NCI-H1930 (cell line): ENCODE measurements around the gene C1orf198.

Source experiments
- DNase-seq, 2 experiments: peaks; one replicate each; lab custom pipeline; 2025; lab: John Stamatoyannopoulos, UW

C1orf198 gene, protein sequence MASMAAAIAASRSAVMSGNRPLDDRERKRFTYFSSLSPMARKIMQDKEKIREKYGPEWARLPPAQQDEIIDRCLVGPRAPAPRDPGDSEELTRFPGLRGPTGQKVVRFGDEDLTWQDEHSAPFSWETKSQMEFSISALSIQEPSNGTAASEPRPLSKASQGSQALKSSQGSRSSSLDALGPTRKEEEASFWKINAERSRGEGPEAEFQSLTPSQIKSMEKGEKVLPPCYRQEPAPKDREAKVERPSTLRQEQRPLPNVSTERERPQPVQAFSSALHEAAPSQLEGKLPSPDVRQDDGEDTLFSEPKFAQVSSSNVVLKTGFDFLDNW

DNA sequence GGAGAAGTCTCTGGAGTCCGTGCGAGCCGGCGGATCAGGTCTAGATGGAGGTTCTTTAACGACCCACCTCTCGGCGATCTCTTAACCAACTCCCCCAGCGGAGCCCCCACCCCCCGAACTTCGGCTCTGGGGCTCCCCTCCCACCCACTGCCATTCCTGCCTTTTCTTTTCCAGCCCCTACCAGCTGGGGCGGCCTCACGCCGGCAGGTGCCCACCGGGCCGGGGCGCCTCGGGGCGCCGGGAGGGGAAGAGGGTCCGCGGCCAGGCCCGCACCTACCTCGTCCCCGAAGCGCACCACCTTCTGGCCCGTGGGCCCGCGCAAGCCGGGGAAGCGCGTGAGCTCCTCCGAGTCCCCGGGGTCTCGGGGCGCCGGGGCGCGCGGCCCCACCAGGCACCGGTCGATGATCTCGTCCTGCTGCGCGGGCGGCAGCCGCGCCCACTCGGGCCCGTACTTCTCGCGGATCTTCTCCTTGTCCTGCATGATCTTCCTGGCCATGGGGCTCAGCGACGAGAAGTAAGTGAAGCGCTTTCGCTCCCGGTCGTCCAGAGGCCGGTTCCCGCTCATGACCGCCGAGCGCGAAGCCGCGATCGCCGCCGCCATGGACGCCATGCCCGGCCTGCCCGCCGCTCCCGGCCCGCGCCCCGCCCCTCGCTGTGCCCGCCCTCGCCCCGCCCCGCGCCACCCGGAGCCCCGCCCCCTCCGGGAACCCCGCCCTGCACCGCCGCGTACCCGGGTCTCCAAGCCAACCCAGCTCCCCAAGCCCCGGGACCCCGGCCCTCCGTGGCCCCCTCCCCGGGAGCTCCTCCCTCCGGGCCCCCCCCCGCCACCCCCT lies at the start of gene C1orf198:
TSS of gene C1orf198 (minus strand) at position 619 of the 833 bp plus-strand sequence. CDS start at position 610, 9 bp downstream.
- peak in 1 of 2 experiments; percentile 37 for DNase-seq

DNA sequence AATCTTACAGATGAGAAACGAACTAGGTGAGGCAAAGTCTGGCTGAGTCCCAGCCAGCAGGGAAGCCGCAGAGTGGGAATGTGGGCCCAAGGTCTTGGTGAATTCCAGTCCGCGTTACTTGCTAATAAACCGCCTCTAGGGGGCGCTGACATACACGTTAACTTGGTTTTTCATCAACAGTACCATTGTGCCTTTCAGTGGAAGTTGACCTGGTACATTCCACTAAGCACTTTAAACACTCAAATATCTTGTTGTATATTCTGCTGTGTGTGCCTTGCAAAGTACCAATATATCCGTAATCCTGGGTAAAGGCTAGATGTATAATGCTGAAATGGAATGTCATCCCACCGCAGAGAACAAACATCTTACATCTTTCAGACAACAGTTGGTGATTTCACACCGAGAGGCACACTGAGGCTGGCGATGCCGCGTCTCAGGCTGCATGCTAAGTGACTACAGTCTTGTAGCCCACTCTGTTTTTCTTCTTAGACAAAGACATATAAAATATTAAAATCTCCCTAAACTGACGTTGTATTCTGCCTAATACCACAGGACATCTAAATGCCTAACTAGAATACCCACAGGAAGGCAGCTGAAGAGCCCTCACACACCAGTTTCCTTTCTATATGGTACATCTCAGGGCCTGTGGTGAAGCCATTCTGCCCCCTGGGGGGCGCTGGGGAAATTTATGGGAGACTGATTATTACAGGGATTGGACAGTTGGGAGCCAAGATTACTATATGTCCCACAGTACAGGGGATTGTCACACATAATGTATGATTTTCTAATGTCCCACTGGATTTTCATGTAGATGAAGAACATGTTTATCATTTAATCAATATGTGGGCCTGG lies 49.2 kb upstream of the C1orf198 start:
- peak; percentile 26 to 42 for DNase-seq

DNA sequence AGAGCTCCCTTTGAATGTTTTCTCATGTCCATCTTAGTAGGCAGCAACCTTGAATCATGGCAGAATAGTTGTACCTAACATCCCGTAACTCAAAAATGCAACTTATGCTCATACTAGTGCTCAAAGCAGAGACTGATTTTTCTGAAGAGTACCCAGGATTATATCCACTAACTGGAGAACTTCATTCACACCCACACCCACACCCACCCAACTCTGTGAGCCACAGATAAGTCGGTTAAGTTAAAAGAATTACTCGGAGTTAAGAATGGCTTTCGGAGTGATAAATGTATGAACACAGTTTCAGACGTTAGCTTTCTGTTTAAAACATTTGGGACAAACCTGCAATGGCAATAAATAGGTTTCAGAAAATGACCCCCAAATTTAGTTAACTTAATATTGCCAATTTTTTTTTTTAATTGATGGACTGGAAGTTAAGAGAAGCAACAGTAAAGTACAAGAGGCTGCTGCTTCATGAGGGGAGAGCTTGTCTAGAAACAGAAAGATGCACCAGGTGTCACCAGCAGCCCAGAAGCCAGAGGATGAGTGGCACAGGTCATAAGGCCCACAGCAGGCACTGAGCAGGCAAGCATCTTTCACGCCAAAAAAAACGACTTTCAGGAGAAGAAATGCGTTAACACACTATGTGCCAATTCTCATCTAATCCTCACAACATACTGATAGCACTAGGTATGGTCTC lies 48.4 kb upstream of the C1orf198 start:
- no peak for DNase-seq

DNA sequence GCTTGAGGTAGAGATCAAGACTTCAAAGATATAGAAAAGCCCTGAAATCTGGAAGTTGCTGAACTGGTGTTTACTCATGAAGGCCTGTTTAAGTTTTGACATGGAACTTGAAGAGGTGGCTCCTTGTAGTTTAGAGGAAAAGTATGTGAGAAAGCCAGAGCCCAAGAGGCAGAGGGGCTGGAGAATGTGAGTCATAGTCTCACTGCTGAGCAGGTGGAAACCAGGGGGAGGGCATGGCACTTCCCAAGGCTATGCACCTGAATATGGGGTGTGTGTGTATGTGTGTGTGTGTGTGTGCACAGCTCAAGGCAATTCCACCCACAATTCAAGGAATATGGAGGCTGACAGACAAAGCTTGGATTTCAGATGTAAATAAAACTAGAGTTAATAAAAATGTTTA lies 46.8 kb upstream of the C1orf198 start:
- DNase-seq = no peak

DNA sequence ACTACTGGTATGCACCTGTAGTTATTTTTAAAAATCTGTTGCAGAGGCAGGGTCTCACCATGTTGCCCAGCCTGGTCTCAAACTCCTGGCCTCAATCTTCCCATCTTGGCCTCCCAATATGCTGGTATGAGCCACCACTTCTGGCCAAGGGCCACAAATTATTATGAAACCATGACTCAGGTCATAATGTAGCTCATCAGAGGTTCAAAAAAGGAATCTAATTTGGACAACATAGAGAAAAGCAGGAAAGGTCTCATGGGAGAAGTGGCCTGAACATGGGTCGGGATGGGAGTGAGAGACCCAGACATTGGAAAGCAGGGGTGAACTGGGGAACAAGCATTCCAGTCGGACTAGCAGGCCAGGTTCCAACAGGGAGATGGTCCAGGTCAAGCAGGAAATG lies 45.2 kb upstream of the C1orf198 start:
- no peak for DNase-seq

DNA sequence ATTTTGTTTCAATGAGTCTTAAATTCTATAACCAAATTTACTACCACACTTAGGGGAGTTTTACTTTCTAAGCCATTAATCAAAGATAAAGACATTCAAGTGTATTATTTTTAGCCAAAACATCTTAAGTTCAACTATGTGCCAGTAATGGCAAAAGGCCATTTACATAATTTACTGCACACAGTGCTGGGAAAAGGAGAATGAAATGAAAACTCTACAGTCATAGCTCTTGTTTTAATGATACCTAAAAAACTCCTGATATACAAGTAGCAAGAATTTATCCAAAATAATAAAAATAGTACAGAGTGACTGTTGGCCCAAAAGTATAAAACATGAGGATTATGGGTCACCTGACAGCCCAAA lies 42.4 kb upstream of the C1orf198 start:
- no peak for DNase-seq

DNA sequence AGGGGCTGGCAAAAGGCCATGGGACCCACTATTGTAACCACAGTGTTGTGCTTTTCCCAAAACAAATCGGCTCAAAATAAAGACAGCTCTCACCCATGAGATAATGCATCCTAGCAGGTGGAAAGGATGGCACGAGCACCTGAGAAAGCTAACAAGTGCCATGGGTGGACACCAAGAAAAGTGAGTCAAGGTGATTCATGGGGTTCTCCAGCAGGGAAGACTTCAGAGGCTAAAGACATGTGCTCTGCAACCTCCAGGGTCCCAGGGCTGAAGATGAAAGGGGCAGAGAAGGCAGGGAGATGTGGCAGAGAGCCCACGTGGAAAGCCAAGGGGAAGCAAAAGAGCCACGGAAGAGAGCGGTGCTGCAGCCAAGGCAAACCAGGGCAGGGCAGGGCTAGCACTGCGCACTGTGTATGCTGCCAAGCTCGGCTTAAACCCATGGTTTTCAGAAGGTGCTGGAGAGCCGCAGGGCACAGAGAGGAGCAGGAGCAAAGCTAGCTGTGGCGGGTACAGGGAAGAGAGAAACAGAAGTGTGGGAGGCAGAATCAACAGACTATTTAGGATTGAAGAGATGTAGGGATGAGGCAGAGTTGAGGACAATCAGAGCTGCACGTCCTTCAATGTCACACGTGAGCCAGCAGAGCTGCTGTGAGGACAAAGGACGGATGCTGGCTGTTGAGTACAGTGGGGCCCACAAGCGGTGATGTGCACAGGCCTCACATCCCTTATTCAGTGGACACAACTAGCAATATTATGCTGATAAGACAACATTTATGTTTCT lies 41.8 kb upstream of the C1orf198 start:
- no peak for DNase-seq

DNA sequence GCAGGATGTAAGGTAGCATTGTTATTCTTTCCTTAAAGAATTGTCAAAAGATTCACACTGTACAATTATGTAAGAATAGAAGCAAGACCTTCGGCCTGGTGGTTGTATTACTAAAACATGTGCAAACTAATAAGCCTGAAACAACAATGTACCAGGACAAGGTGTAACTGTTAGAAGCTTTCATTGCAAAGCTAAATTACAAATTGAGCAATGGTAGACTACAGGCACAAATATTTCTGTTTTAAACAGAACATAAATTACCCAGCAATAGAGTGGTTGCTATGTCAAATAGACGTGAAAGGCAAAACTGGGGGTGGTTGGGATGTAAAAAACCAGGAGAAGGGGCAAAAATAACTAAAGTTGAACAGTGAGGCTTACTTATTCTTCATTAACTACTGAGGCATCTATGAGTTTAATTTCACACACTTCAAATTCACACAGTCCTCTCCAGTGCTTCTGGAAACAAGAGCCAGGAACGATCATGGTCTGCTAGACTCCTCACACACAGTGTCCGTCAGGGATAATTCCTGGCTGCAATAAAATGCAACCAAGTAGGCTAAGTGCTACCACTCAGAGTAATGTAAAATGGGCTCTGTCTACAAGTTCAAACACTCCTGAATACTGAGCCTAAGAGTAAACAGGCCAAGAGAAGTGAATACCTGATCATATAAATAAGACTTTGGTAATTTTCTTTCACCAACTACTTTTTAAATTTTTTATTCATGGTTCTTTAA lies 39.3 kb upstream of the C1orf198 start:
- DNase-seq = no peak

DNA sequence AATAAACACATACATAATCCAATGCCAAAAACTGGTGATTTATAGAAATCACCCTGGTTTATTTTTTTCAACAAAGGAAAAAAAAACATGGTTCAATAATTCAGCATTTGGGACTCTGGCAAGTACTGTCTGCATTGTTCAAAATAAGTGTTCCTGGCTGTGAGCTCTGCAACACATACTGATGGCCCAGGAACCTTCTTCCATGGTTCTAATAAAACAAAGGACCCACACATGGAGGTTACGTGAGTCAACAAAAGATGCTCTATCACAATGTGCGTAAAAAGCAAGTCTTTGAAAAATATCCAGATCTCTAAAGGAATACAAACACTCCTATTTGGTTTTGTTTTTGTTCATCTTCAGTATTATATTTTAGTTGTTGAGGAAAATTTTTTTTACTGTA lies 37.9 kb upstream of the C1orf198 start:
- DNase-seq = no peak

DNA sequence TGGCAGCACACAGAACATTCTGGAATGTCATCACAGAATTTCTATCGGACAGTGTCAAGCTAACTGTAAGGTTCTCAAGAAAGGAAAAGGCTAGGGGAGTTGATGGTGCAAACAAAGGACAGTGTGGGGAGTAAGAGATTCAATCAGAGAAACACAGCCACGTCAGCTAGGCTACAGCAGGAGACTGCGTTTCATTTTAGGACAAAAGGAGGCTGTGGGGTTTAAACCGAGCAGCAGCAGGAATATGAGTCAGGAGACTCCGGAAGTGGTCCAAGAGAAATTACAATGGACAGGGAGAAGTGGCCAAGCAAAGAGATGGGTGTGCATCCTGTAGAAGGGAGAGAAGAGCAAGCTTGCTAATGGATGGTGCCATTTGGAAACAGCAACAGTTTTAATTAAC lies 37.4 kb upstream of the C1orf198 start:
- DNase-seq = no peak

DNA sequence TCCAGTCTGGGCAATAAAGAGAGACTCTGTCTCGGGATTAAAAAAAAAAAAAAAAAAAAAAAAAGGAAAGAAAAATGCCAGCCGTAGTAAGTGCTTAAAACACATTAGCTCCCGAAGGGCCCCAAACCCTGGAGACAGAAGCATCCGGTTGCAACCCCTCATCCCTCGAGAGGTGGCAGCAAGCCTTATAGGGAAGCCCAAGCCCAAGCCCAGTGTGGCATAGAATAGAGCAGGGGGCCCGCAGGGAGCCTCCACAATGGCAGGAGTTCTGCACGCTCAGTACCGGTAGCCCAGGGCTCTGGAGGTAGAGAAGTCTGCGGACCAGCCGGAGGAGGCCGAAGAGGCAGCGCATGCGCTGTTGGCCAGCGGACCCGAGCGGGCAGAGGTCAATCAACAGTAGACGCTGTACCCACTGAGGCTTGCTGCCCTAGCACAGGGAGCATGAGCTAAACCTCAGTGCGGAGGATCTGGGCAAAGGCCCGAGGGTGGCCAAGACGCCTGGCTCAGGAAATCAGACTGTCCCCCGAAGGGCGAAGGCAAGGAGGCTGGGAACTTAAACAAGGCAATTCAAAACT lies 34.1 kb upstream of the C1orf198 start:
- no peak for DNase-seq

DNA sequence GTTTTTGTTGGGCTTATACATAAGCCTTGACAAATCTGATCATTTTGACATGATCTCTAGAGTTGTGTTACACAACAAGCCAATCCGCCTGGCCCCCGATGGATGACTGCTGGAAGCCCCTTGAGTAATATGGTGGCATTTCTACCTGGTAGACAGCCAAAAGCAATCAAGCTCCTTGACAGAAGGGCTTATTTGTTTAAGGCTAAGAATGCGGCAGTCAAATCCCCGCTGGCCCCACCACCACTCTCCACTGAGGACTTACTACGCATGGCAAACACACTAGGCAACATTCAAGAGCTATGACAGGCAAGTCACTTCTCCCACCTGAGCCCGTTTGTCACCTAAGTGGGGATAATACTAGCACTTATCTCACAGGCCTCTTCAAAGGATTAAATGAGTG lies 33.4 kb upstream of the C1orf198 start:
- no peak for DNase-seq

DNA sequence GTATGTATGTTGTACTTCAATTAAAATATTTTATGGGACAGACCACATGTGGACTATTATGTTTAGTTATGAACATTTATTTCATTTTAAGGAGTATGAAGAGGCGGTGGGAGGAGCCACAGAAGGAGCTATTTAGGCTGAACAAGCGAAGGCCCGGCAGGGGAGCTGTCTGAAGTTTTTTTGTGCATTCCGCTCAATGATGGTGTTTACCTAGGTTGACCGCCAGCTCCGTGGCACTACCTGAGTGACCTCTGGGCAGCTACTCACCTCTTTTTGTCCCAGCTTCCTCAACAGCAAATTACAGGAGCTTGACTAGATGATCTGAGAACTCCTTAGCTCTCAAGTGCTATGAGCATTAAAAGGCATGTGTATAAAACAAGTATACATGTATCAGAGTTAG lies 32.7 kb upstream of the C1orf198 start:
- DNase-seq = no peak

DNA sequence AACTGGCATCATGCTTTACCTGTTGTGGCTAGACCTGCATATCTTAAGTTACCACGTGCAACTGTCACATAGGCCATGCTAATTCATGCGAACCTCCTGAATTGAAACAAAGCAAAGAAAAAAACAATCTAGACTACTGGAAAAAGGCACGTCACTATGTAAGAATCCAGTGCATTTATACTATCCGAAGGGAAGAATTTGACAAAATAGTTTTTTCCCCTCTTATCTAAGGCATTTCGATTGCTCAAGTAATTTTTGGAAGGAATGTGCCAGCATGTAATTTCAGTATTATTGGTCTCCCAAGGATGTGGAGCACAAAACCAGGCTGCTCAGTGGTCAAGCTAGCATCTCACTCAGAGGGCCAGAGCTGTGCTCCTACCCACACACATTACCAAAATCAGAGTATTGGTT lies 31.5 kb upstream of the C1orf198 start:
- no peak for DNase-seq

DNA sequence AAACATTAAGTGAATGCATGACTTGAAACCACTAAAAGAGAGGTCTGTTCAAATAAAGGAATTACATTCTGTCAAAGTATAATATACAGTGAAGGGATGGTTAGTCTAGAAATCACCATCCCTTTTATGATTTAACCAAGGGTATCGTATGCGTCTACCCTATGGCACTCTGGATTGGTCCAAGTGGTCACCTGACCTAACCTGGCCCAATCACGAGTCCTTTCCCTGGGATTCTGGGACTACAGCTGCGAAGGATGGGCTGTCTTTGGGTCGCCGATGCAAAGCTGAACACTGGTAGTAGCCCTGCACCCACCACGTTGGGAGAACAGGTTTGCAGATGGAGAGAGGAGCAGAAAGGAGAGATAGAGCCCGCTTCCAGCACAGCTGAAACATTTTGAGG lies 30.4 kb upstream of the C1orf198 start:
- DNase-seq = no peak

DNA sequence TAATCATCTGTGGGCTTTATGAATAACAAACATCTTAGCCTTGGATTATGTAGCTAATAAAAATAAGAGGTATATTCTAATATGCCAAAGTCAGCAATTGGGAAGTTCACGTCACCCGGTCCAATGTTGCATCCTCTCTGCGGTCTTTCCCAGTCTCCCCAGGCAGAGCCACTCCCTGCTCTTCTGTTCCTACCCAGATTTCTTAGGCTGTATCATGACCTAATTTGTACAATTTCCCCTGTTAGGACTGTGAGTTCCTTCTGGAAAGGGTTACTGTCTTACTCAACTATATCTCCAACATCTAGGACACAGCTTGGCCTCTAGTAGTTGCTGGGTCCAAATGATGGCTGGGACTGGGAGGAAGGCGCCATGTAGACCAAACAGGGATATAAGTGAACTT lies 29.8 kb upstream of the C1orf198 start:
- no peak for DNase-seq

DNA sequence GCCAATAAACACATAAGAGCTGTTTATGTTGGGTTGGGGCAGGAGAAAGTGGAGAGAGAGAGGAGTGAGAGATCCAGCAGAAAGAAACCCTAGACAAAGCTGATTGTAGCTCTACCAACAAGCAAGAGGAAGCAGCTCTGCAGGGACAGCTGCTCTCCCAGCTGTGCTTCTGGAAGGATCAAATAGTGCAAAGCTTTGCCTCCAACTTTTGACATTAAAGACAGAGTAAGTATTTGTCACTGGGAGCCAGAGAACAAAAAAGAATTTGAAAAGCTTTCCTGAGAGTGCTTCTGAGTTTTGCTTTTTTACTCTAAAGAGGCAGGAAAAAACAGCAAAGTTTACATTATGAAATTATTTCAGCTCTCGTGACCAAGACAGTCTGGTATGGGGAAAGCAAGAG lies 28.5 kb upstream of the C1orf198 start:
- DNase-seq = no peak

DNA sequence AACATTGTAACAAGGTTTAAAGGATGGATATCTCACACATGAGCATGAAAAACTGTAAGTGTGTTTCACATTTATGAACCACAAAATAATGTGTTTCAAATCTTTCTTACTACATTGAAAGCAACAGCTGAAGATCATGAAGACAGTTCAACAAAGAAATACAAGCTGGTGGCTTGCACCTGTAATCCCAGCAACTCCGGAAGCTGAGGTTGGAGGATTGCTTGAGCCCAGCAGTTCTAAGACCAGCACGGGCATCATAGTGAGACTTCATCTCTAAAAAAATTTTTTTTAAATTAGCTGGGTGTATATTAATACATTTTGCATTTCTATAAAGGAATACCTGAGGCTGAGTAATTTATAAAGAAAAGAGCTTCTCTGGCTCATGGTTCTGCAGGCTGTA lies 27.1 kb upstream of the C1orf198 start:
- no peak for DNase-seq

DNA sequence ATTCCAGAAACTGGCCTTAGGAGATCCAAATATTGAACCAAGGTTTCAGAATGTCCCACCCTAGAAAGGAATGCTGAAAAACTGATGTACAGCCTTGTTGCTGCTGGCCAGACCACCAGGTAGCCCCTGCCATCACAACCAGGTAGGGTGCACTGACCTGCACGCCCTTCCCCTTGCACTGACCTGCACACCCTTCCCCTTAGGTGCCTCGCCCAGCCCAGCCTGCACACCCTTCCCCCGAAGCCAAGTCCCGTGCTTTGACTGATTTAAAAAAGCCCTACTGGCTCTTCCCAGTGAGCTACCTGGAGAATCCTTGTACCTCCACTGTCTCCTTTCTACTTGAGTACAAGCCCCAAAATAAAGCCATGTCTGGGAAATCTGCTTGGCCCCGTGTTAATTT lies 26.3 kb upstream of the C1orf198 start:
- DNase-seq = no peak

DNA sequence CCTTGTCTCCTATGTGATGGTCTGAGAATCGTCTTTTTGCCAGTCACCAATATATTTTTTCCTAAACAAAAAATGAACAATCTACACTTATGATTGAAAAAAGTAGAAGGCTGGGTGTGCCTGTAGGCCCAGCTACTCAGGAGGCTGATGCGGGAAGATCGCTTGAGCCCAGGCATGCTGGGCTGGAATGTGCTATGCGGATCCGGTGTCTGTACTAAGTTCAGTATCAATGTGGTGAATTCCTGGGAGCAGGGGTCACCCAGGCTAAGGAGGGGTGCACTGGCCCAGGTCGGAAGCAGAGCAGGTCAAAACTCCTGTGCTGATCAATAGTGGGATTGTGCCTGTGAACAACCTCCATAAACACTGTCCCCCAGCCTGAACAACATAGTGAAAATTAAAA lies 25.7 kb upstream of the C1orf198 start:
- DNase-seq = no peak
